MG63 (cell line): ENCODE measurements around the gene EIF3I. TPM values are rescaled to one million over a fixed set of nuclear protein-coding genes. Genes with fewer than 3 reads are reported as not detected.

ENCODE experiments used
- DNase-seq: peaks from one replicate; pipeline ENCODE4 v3.0.0-alpha.2; 2020
- H3K27me3 ChIP-seq: fragments of 250-450 bp; sonication (Bioruptor Pico); 2 replicates; pipeline ENCODE4 v1.5.1; 2020; ENCODE audit warnings: mild to moderate bottlenecking, moderate library complexity
- H3K36me3 ChIP-seq: fragments of 250-450 bp; sonication (Bioruptor Pico); 2 replicates; pipeline ENCODE4 v1.5.1; 2020; ENCODE audit warnings: mild to moderate bottlenecking, moderate library complexity
- H3K4me3 ChIP-seq: fragments of 250-450 bp; sonication (Bioruptor Pico); 2 replicates; pipeline ENCODE4 v1.5.1; 2020; ENCODE audit warnings: mild to moderate bottlenecking, moderate library complexity
- H3K9me3 ChIP-seq: fragments of 250-450 bp; sonication (Bioruptor Pico); 2 replicates; pipeline ENCODE4 v1.5.1; 2020; ENCODE audit warnings: mild to moderate bottlenecking, moderate library complexity
- total RNA-seq: library from RNA; depleted of rRNA; stranded (reverse); fragments of >200 nt; shearing (Covaris generic); gene quantifications from 2 replicates; pipeline ENCODE4 v1.2.3, GENCODE V29; 2014; ENCODE audit warnings: low replicate concordance; rRNA removed

Gene EIF3I
- total RNA-seq, 1 experiment from 2014 or later: 515 TPM

- H3K4me3 ChIP-seq: no peak overlapping the region
- DNase-seq: no peak
- H3K36me3 ChIP-seq: no peaks in the 10 kb centered on the region
- no peaks in the 10 kb centered on the region for H3K9me3 ChIP-seq
- H3K27me3 ChIP-seq: no peaks in the 10 kb centered on the region
Observed at GRCh38 chr1:32272557-32273390, 50.6 kb downstream of the EIF3I start.

- H3K4me3 ChIP-seq: no peak overlapping the region
- no peaks in the 10 kb centered on the region for H3K9me3 ChIP-seq
- no peak for DNase-seq
- no peaks in the 10 kb centered on the region for H3K27me3 ChIP-seq
- no peaks in the 10 kb centered on the region for H3K36me3 ChIP-seq
Observed at GRCh38 chr1:32273391-32274208, 51.4 kb downstream of the EIF3I start.

DNA sequence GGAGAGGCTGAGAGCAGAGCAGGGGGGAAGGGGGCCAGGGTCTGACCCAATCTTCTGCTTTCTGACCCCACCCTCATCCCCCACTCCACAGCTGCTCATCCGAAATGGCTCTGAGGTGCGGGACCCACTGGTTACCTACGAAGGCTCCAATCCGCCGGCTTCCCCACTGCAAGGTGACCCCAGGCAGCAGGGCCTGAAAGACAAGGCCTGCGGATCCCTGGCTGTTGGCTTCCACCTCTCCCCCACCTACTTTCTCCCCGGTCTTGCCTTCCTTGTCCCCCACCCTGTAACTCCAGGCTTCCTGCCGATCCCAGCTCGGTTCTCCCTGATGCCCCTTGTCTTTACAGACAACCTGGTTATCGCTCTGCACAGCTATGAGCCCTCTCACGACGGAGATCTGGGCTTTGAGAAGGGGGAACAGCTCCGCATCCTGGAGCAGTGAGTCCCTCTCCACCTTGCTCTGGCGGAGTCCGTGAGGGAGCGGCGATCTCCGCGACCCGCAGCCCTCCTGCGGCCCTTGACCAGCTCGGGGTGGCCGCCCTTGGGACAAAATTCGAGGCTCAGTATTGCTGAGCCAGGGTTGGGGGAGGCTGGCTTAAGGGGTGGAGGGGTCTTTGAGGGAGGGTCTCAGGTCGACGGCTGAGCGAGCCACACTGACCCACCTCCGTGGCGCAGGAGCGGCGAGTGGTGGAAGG lies 52.6 kb downstream of the EIF3I start:
- no peaks in the 10 kb centered on the region for H3K9me3 ChIP-seq
- no peaks in the 10 kb centered on the region for H3K27me3 ChIP-seq
- no peak overlapping the region for H3K4me3 ChIP-seq
- no peak for DNase-seq
- no peaks in the 10 kb centered on the region for H3K36me3 ChIP-seq

- Histone ChIP-seq H3K4me3 (no peak overlapping the region), H3K9me3 (no peaks in the 10 kb centered on the region), H3K27me3 (no peaks in the 10 kb centered on the region), H3K36me3 (no peaks in the 10 kb centered on the region)
- no peak for DNase-seq
Observed at GRCh38 chr1:32275424-32275823, 53.2 kb downstream of the EIF3I start.

DNA sequence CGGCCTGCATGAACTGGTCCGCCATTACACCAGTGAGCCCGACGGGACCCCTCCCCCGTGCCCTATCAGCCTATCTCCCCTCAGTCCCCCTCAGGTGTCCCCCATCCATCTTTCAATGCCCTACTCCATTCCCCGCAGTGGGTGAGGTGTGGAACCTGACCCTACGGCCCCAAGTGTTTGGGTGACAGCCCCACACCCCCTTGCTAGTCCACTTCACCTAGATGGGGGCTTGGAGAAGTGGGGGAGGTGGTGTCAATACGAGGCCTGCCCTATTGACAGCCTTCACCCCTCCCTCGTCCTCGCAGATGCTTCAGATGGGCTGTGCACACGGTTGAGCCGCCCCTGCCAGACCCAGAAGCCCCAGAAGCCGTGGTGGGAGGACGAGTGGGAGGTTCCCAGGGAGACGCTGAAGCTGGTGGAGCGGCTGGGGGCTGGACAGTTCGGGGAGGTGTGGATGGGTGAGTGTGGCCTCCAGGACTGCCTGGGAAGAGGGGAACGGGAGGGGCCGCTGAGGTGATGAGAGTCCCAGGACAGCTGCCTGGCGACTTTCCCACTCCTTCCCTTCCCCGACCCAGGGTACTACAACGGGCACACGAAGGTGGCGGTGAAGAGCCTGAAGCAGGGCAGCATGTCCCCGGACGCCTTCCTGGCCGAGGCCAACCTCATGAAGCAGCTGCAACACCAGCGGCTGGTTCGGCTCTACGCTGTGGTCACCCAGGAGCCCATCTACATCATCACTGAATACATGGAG lies 54.0 kb downstream of the EIF3I start:
- no peaks in the 10 kb centered on the region for H3K9me3 ChIP-seq
- no peaks in the 10 kb centered on the region for H3K27me3 ChIP-seq
- DNase-seq: no peak
- no peak overlapping the region for H3K4me3 ChIP-seq
- no peaks in the 10 kb centered on the region for H3K36me3 ChIP-seq

Other genes with a start within 250 kb of the EIF3I start
- gene KHDRBS1, start 208.5 kb upstream of the EIF3I start, total RNA-seq: 123 and 150 TPM in 2 replicates
- 7.3 and 13.0 TPM in 2 replicates for gene TMEM39B, start 149.5 kb upstream of the EIF3I start, total RNA-seq
- 38.6 and 43.0 TPM in 2 replicates for gene KPNA6, start 114.4 kb upstream of the EIF3I start, total RNA-seq
- 78.6 and 87.6 TPM in 2 replicates for gene TXLNA, start 42.7 kb upstream of the EIF3I start, total RNA-seq
- 1.5 TPM in 1 of 2 replicates, not detected in the other for gene CCDC28B, start 21.8 kb upstream of the EIF3I start, total RNA-seq
- gene IQCC, start 16.7 kb upstream of the EIF3I start, total RNA-seq: 1.4 and 3.8 TPM in 2 replicates
- not detected in 2 replicates for gene DCDC2B, start 13.3 kb upstream of the EIF3I start, total RNA-seq
- 12.2 and 14.5 TPM in 2 replicates for gene TMEM234, start 54 bp upstream of the EIF3I start, total RNA-seq
- gene FAM167B, start 24.8 kb downstream of the EIF3I start, total RNA-seq: 0.30 TPM in 1 of 2 replicates, not detected in the other
- gene LCK, start 28.9 kb downstream of the EIF3I start, total RNA-seq: not detected in 2 replicates
- gene HDAC1, start 69.7 kb downstream of the EIF3I start, total RNA-seq: 88.0 and 98.3 TPM in 2 replicates
- 12.6 and 19.1 TPM in 2 replicates for gene MARCKSL1, start 113.8 kb downstream of the EIF3I start, total RNA-seq
- 0.10 TPM in 1 of 2 replicates, not detected in the other for gene FAM229A, start 140.1 kb downstream of the EIF3I start, total RNA-seq
- not detected in 2 replicates for gene TSSK3, start 140.1 kb downstream of the EIF3I start, total RNA-seq
- gene BSDC1, start 172.0 kb downstream of the EIF3I start, total RNA-seq: 35.8 and 52.2 TPM in 2 replicates
- gene ZBTB8B, start 242.7 kb downstream of the EIF3I start, total RNA-seq: not detected in 2 replicates